Keratinocyte (primary cell): ENCODE data around the gene SMAD3.

Experiments
- CTCF ChIP-seq, 3 experiments: IDR thresholded peaks in 1 of 3; conservative IDR thresholded peaks in 1 of 3; optimal IDR thresholded peaks in 1 of 3; 2 replicates in 2 of 3; 3 replicates in 1 of 3; pipeline versions ENCODE3 to v1.5.1; 2011; ENCODE audit warnings: low read length in 3 of 3, mild to moderate bottlenecking in 3 of 3, moderate library complexity in 2 of 3, control low read depth in 1 of 3, inconsistent platforms in 1 of 3; ENCODE audit not compliant: insufficient read depth in 2 of 3; ENCODE audit errors: extremely low read depth in 1 of 3
- EZH2 ChIP-seq: IDR thresholded peaks from one replicate; pipeline ENCODE4 v1.6.1; 2012; ENCODE audit warnings: inconsistent platforms, mild to moderate bottlenecking, low read length, moderate library complexity

- TF ChIP-seq CTCF (optimal IDR thresholded peaks at IDR 0.05 in 1 of 3, IDR thresholded peaks at IDR 0.05 in 1 of 3, conservative IDR thresholded peaks at IDR 0.05 in 1 of 3; ENCODE audit: extremely low read depth in 1 of 3, insufficient read depth in 2 of 3, low read length in 3 of 3) (no peak), EZH2 (no peak)
These were observed 48.1 kb upstream of the SMAD3 start for GRCh38 chr15:67017311-67017710.
